OCI-LY1 (cell line): ENCODE measurements around the gene TM9SF4.

Experiments
- CTCF ChIP-seq: fragments of 200-600 bp; sonication (generic), shearing (Covaris generic); IDR thresholded peaks from 2 replicates; pipeline ENCODE4 v1.5.1; 2017; ENCODE audit warnings: mild to moderate bottlenecking, antibody characterized with exemption, low read length, moderate library complexity, mixed read lengths
- EZH2 ChIP-seq: fragments of 200-600 bp; sonication (generic), shearing (Covaris generic); IDR thresholded peaks from 2 replicates; pipeline ENCODE4 v1.8.0; 2017; ENCODE audit warnings: borderline replicate concordance, mixed run types, mild to moderate bottlenecking, antibody characterized with exemption, low read length, moderate library complexity, mixed read lengths

GRCh38 chr20:32201977-32202363 lies 92.5 kb downstream of the TM9SF4 start:
- TF ChIP-seq EZH2, result no peak
- TF ChIP-seq CTCF, result no peak
